NB4 (cell line): Measurements from ENCODE around the gene NR1H4.

Source experiments
- CTCF ChIP-seq: IDR thresholded peaks from one replicate; pipeline ENCODE4 v1.5.1; 2012; ENCODE audit warnings: low read depth, low read length
- POLR2A ChIP-seq: IDR thresholded peaks from 2 replicates; pipeline ENCODE4 v1.6.1; 2011; ENCODE audit warnings: mild to moderate bottlenecking; ENCODE audit not compliant: insufficient read length; ENCODE audit errors: extremely low read depth

GRCh38 chr12:100567945-100568344, 94.3 kb downstream of the NR1H4 start:
- TF ChIP-seq CTCF (no peak), POLR2A (no peak)
